ENCODE results near the gene CIZ1.

DNA sequence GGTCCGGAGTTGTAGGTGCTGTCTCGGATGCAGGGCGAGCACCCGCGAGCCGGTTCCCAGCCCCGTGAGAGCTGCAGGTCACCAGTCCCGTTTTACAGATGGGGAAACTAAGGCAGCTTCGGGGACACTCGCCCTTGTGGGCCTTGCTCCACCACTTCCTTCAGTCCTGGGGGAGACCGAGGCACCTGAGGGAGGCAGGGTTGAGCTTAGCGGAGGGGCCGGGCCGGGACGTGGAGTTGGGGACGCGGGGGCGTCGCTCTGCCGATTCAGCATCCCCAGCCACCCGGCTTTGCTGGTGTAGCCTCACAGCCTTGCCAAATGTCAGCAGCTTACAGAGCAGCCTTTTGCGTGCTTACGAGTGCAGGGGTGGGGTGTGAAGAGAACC, 30.8 kb downstream of the CIZ1 start:
- TF ChIP-seq POLR2AphosphoS5 (IDR thresholded peaks at IDR 0.05; ENCODE audit: low read depth, low read length), result no peak
- TF ChIP-seq, protein P1, sequence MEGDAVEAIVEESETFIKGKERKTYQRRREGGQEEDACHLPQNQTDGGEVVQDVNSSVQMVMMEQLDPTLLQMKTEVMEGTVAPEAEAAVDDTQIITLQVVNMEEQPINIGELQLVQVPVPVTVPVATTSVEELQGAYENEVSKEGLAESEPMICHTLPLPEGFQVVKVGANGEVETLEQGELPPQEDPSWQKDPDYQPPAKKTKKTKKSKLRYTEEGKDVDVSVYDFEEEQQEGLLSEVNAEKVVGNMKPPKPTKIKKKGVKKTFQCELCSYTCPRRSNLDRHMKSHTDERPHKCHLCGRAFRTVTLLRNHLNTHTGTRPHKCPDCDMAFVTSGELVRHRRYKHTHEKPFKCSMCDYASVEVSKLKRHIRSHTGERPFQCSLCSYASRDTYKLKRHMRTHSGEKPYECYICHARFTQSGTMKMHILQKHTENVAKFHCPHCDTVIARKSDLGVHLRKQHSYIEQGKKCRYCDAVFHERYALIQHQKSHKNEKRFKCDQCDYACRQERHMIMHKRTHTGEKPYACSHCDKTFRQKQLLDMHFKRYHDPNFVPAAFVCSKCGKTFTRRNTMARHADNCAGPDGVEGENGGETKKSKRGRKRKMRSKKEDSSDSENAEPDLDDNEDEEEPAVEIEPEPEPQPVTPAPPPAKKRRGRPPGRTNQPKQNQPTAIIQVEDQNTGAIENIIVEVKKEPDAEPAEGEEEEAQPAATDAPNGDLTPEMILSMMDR (IDR thresholded peaks at IDR 0.05), result no peak
